NOMO-1 (cell line): ENCODE results near the gene FAM228A.
"Not testable (repeated sequence)": the region's sequence is repeated elsewhere in the genome, so short reads cannot be mapped to it uniquely, and the experiment has no call there.

Experiments
- DNase-seq, 2 experiments: peaks; one replicate each; lab custom pipeline; 2025; ENCODE audit not compliant: unreplicated experiment in 2 of 2; lab: John Stamatoyannopoulos, UW

Gene FAM228A

DNA sequence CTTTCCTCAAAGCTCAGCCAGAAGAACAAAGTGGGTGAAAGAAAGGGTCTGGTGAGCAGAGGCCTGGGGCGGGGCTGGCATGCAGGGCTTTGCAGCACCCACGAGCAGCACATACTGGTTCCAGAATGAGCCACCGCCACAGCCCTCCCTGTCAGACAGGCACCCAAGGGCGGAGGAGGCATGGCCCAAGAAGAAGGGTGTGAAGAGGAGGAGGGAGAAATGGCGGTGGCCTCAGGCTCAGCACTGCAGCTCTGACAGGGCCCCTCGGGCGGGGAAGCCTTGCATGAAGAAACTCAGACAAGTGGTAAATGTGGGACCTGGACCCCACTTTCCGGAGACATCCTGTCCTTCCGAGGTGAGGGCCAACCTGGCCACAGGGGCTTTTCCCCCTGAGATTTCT lies 15.7 kb downstream of the FAM228A start:
- no peak for DNase-seq

DNA sequence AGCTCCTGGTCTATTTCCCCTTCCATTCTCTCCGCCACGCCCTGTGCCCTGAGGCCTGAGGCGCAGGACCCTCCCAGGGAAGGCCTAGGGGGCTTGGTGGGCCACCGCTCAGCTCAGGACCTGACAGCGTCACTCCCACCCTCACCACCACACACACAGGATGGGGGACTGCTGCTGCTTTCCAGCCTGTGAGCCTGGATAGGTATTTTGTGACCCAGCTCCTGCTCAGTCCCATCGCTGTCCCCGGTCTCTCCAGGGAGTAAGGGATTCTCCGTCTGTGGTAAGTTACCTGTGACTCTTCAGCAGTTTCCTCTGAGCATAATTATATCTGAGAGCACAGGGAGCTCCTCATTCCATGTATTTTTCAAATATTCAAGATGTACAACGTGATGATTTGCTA lies 16.3 kb downstream of the FAM228A start:
- DNase-seq: no peak

DNA sequence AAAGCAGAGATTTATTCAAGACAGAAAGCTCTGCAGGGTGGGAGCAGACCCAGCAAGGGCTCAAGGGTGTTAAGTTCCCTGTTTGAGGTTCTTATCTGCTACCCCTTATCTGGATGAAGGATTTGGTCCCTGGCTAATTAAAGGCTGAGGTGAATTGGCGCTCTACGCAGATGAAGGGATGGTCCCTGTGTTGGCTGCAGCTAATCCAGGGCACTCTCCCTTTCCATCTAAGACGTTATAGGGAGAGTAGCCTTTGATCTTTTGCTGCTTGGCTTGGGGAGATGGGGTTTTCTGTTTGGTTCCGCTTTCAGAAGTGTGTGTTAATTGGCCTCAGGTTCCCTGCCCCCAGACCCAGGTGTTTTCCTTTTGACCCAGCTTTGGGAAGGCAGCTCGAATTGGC lies 17.0 kb downstream of the FAM228A start:
- DNase-seq: no peak

GRCh38 chr2:24197213-24197612 lies 22.4 kb downstream of the FAM228A start:
- not testable (repeated sequence) for DNase-seq

DNA sequence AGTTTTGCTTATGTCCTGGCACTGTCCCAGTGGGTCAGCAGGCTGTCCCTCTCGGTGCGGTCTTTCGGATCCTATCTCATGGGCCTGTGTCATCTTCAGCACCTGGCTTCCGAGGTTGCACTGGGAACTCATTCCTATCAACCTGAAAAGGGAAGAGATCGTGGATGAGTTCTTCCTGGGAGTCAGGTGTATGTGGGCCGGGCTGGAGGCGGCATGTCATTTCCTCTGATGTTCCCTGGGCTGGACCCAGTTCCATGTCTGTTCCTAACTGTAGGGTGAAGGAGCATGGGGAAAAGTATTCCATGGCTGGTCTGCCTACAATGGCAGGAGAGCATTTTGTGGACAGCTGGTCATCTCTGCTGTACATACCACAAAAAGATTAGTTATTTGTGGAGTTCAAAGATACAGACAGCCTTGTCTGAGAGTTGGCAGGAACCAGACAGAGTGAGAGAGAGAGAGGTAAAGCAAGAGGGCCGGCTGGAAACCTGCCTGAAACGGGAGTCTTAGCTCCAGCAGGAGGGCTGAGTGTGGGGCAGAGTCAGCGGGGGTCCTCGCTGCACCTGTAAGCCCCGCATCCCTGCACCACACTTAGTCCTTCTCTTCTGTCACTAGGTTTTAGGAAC lies 25.2 kb downstream of the FAM228A start:
- DNase-seq: no peak

- DNase-seq: no peak
Observed at GRCh38 chr2:24200799-24201198, 25.9 kb downstream of the FAM228A start.

DNA sequence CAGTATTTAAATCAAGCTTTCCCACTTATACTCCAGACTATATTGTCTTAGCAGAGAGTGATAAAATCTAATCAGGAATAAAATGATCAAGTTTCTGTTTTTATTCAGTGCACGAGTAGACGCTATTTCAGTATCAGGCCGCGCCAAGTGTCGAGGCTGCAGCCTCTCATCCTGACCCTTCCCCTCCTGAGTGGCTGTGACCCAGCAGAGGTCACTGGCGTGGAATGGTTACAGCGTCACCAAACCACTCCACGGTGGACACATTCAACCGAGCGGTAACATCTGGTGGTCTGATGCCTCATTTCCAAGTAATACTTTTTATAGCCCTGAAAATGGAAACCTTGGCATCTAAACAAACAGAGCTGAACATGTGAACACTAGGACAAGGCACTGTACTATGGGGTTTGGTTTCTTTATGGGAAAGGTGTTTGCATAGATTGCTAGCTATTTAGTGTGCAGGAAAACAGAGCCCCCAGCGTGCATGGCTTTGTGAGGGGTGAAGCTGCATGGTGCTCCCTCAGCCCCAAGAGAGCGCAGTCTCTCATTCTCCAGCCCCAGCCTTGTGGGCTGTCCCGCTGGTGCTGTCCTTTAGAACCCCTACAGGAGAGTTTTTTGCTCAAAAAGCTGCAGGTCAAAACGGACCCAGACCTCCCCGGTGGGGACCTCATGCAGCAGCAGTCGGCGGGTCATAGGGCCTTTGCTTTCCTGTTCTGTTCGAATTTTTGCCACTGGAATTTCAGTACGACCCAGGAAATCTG lies 28.4 kb downstream of the FAM228A start:
- DNase-seq: no peak

- DNase-seq: no peak
Observed at GRCh38 chr2:24203787-24204150, 28.9 kb downstream of the FAM228A start.

DNA sequence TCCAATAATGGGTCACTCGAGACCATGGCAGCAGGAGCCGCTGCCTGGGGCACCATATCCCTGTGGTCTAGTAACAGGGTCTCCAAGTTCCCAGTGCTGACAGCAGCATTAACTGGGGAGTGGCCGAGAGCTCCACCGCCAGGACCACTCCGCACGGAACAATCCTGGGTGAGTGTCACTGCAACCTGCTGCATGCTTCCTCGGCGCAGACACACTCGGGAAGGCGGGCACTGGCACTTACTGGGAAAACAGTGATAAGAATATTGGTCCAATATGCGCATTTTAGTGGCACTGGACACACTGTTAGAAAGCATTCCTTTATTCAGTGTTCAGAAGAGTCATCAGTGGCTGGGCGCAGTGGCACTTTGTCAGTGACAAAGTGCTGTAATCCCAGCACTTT lies 29.7 kb downstream of the FAM228A start:
- DNase-seq: no peak

DNA sequence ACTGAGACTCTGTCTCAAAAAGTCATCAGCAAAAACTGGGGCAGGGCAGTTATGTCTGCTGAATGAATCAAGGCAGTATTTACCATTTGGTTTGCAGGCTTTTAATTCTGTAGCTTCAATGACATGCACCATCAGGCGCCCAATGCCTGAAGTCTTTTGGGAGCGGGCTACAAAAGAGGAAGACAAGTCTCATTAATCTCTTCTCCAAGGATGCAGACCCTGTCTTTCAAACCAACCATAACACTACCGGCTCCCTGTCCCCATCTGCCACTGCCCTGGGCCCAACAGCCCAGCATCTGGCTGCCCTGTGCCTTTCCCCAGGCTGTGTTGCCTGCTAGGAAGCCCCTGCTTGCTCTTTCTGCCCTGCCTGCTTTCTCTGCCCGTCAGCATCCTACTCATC lies 30.3 kb downstream of the FAM228A start:
- DNase-seq: no peak

GRCh38 chr2:24206242-24206641 lies 31.4 kb downstream of the FAM228A start:
- DNase-seq: no peak

- DNase-seq: no peak
Observed at GRCh38 chr2:24206714-24207113, 31.9 kb downstream of the FAM228A start.

DNA sequence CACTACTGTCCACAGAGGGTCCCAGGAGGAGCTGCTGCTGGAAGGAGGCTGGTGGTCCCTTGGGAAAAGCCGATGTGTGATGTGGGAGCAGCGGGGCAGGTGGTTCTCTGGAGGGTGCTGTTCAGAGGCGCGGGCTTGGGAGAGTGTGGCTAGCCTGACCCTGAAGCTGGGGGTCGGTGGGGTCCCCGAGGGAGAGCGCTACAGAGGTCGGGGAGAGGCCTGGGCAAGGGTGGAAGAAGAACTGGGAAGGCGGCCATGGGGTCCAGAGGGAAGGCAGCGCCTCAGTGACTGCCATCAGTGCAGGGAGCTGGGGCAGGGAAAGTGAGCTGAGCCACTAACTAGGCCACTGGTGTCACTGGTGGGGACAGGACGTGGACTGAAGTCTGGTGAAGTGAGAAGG lies 32.5 kb downstream of the FAM228A start:
- DNase-seq: no peak

- no peak for DNase-seq
Observed at GRCh38 chr2:24208490-24208889, 33.6 kb downstream of the FAM228A start.

DNA sequence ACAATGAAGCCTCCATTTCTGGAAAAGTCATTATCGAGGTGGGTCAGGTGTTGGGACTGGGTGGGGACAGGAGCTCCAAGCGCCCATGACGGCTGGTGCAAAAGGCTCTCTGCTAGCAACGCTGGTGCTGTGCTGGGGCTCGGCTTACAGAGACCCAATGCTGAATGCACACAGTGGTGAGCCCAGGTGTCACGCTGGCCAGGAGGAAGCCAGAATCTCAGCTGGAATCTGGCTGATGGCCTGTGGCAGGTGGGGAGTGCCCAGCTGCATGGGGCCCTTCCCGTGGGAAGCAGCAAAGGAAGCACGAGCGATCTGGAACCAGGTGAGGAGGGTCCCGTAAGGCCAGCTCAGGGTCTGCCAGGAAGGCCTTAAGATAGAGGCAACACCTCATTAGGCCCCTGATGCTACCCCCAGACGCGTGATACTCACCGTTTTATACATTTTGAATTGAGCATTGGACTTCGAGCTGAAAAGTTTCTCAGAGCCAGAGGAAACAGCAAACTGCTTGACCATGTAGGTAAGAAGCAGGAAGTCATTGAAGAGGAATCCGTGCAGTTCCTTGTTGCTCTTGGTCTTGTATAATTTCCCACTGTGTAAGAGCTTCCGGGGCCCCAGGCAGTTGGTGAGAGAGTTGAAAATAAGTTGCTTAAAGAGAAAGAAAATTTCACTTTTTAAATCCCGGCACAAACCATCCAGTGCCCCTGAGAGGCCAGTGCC lies 34.7 kb downstream of the FAM228A start:
- no peak for DNase-seq

- no peak for DNase-seq
Observed at GRCh38 chr2:24210106-24210455, 35.2 kb downstream of the FAM228A start.

GRCh38 chr2:24210723-24211122 lies 35.9 kb downstream of the FAM228A start:
- DNase-seq: no peak

GRCh38 chr2:24211408-24211807 lies 36.6 kb downstream of the FAM228A start:
- DNase-seq: no peak

GRCh38 chr2:24214880-24215279 lies 40.0 kb downstream of the FAM228A start:
- DNase-seq: no peak

DNA sequence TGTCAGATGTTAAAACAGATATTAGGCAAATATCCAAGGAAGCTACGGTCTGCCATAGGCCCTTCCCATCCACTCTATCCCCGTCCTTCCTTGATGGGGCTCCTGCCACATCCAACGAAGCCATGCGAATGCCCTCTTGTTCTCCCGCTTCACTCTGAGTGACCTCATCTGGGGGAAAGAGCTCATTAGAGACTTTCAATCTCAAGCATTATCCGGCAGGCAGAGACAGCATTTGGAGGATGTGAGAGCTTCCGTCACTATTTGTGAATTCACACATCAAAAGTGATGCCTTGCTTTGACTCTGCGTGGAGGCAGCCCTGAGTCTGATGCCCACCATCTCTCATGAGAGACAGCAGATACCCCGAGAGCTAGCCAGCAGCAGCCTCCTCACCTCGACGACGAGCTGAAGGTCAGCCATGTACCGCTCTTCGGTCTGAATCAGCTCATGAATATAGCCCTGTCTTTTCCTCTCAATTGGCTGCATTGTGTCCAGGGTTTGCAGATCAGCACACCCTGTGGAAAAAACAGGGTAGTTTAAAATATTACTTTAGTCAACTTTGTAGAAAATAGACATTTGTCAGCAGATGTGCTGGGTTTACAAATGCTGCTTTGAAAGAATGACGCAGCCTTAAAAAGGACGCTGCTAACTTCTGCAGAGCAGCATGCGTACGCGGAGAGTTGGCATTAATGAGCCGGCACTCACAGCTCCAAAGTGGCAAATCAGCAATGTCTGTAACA lies 45.9 kb downstream of the FAM228A start:
- no peak for DNase-seq

GRCh38 chr2:24221343-24222050 lies 46.6 kb downstream of the FAM228A start:
- no peak for DNase-seq
